ENCODE data around the gene CSNK1E. TPM values are rescaled to one million over a fixed set of nuclear protein-coding genes. Genes with fewer than 3 reads are reported as not detected.

CSNK1E gene
- total and polyA plus RNA-seq, 2 experiments from 2014 or later: 46.9 to 130 TPM

GRCh38 chr22:38302906-38303305 is 14.3 kb downstream of the CSNK1E start:
- Histone ChIP-seq H4K20me1 (ENCODE audit: insufficient read depth) (peaks cover 16% of the 10 kb centered on the region), H3K9me3 (ENCODE audit: low read depth) (no peaks in the 10 kb centered on the region), H3K9ac (no peak overlapping the region), H3K27me3 (replicated peaks; ENCODE audit: insufficient read depth) (no peaks in the 10 kb centered on the region), H3K27ac (no peak overlapping the region), H3K36me3 (ENCODE audit: low read depth) (peaks cover 37% of the 10 kb centered on the region; the same call in 1 of the 2 replicates), H3K4me2 (ENCODE audit: unreplicated experiment) (no peak overlapping the region), H3K79me2 (ENCODE audit: insufficient read depth) (peaks cover 100% of the 10 kb centered on the region), H2AFZ (no peak overlapping the region), H3K4me1 (ENCODE audit: insufficient read depth) (peaks cover 28% of the 10 kb centered on the region), H3F3A (ENCODE audit: insufficient read depth) (peaks cover 18% of the 10 kb centered on the region), H3K9me2 (ENCODE audit: insufficient read depth) (no peaks in the 10 kb centered on the region), H3K4me3 (no peak overlapping the region)
- no peak for DNase-seq
- in situ Hi-C loops (cut with MboI): no loop called here
- WGBS, 2 experiments (ENCODE audit: low coverage in 1 of 2, low lambda C conversion rate in 2 of 2, missing lambda C conversion rate in 2 of 2): 78 to 91% methylated on average over 10 to 17 of the region's 19 CpGs
- no peak for TF ChIP-seq EZH2 (IDR thresholded peaks at IDR 0.05; ENCODE audit: insufficient read depth, poor library complexity, severe bottlenecking)
- no peak for TF ChIP-seq EZH2phosphoT487 (IDR thresholded peaks at IDR 0.05; ENCODE audit: insufficient read depth, low read depth)

- no peaks in the 10 kb centered on the region for H3K9me2 ChIP-seq (ENCODE audit: insufficient read depth)
- no peaks in the 10 kb centered on the region for H3K27me3 ChIP-seq (replicated peaks; ENCODE audit: insufficient read depth)
- WGBS, 2 experiments (ENCODE audit: low coverage in 1 of 2, low lambda C conversion rate in 2 of 2, missing lambda C conversion rate in 2 of 2): 85 to 93% methylated on average over 3 of the region's 3 CpGs
- no peak overlapping the region for H3K4me3 ChIP-seq
- no peak overlapping the region for H3K9ac ChIP-seq
- TF ChIP-seq EZH2phosphoT487 (IDR thresholded peaks at IDR 0.05; ENCODE audit: insufficient read depth, low read depth) (no peak), EZH2 (IDR thresholded peaks at IDR 0.05; ENCODE audit: insufficient read depth, poor library complexity, severe bottlenecking) (no peak)
- no peak for DNase-seq
- no peak overlapping the region for H3K4me2 ChIP-seq (ENCODE audit: unreplicated experiment)
- peaks cover 100% of the 10 kb centered on the region for H3K79me2 ChIP-seq (ENCODE audit: insufficient read depth)
- in situ Hi-C loops (cut with MboI): no loop called here
- H3F3A ChIP-seq (ENCODE audit: insufficient read depth): peaks cover 10% of the 10 kb centered on the region
- H2AFZ ChIP-seq: no peak overlapping the region
- no peaks in the 10 kb centered on the region for H3K9me3 ChIP-seq (ENCODE audit: low read depth)
- H3K4me1 ChIP-seq (ENCODE audit: insufficient read depth): peaks cover 20% of the 10 kb centered on the region
- H4K20me1 ChIP-seq (ENCODE audit: insufficient read depth): peaks cover 12% of the 10 kb centered on the region
- H3K27ac ChIP-seq: no peak overlapping the region
- H3K36me3 ChIP-seq (ENCODE audit: low read depth): peaks cover 56% of the 10 kb centered on the region; the same call in 1 of the 2 replicates
These were observed 16.3 kb downstream of the CSNK1E start for GRCh38 chr22:38300946-38301345.

GRCh38 chr22:38300197-38300945 is 16.9 kb downstream of the CSNK1E start:
- Histone ChIP-seq H3K27ac (no peak overlapping the region), H3K9me2 (ENCODE audit: insufficient read depth) (no peaks in the 10 kb centered on the region), H3K79me2 (ENCODE audit: insufficient read depth) (peaks cover 100% of the 10 kb centered on the region), H2AFZ (no peak overlapping the region), H4K20me1 (ENCODE audit: insufficient read depth) (peaks cover 7% of the 10 kb centered on the region), H3K4me2 (ENCODE audit: unreplicated experiment) (no peak overlapping the region), H3K27me3 (replicated peaks; ENCODE audit: insufficient read depth) (no peaks in the 10 kb centered on the region), H3K9ac (no peak overlapping the region), H3K4me1 (ENCODE audit: insufficient read depth) (peaks cover 14% of the 10 kb centered on the region), H3F3A (ENCODE audit: insufficient read depth) (peaks cover 4% of the 10 kb centered on the region), H3K9me3 (ENCODE audit: low read depth) (no peaks in the 10 kb centered on the region), H3K4me3 (no peak overlapping the region), H3K36me3 (ENCODE audit: low read depth) (peaks cover 60% of the 10 kb centered on the region; the same call in 1 of the 2 replicates)
- TF ChIP-seq EZH2phosphoT487 (IDR thresholded peaks at IDR 0.05; ENCODE audit: insufficient read depth, low read depth): no peak
- TF ChIP-seq EZH2 (IDR thresholded peaks at IDR 0.05; ENCODE audit: insufficient read depth, poor library complexity, severe bottlenecking): no peak
- in situ Hi-C loops (cut with MboI): no loop called here
- 93 to 94% methylated on average over 25 of the region's 26 CpGs for WGBS, 2 experiments (ENCODE audit: low coverage in 1 of 2, low lambda C conversion rate in 2 of 2, missing lambda C conversion rate in 2 of 2)
- DNase-seq: no peak

- Histone ChIP-seq H3K4me3 (no peak overlapping the region), H3F3A (ENCODE audit: insufficient read depth) (no peaks in the 10 kb centered on the region), H3K9me3 (ENCODE audit: low read depth) (no peaks in the 10 kb centered on the region), H3K9ac (no peak overlapping the region), H3K9me2 (ENCODE audit: insufficient read depth) (no peaks in the 10 kb centered on the region), H4K20me1 (ENCODE audit: insufficient read depth) (peaks cover 3% of the 10 kb centered on the region; the same call in 1 of the 2 replicates), H3K36me3 (ENCODE audit: low read depth) (peaks cover 61% of the 10 kb centered on the region; the same call in 1 of the 2 replicates), H3K4me1 (ENCODE audit: insufficient read depth) (peaks cover 10% of the 10 kb centered on the region), H2AFZ (no peak overlapping the region), H3K79me2 (ENCODE audit: insufficient read depth) (peaks cover 100% of the 10 kb centered on the region), H3K27me3 (replicated peaks; ENCODE audit: insufficient read depth) (no peaks in the 10 kb centered on the region), H3K27ac (no peak overlapping the region), H3K4me2 (ENCODE audit: unreplicated experiment) (no peak overlapping the region)
- WGBS, 2 experiments (ENCODE audit: low coverage in 1 of 2, low lambda C conversion rate in 2 of 2, missing lambda C conversion rate in 2 of 2): 92% methylated on average over 12 of the region's 12 CpGs
- in situ Hi-C loops (cut with MboI): no loop called here
- no peak for DNase-seq
- TF ChIP-seq EZH2phosphoT487 (IDR thresholded peaks at IDR 0.05; ENCODE audit: insufficient read depth, low read depth) (no peak), EZH2 (IDR thresholded peaks at IDR 0.05; ENCODE audit: insufficient read depth, poor library complexity, severe bottlenecking) (no peak)
These were observed 17.5 kb downstream of the CSNK1E start for GRCh38 chr22:38299770-38300102.

All from GM23248 (cell line).